ENCODE measurements around the gene BUD23. TPM values are rescaled to one million over a fixed set of nuclear protein-coding genes. Genes with fewer than 3 reads are reported as not detected.

Gene BUD23
- total and polyA plus RNA-seq, 2 donors (not counting 3 experiments of a cell fraction or from before 2014, with no cell fraction given): 62.1 to 64.6 TPM

DNA sequence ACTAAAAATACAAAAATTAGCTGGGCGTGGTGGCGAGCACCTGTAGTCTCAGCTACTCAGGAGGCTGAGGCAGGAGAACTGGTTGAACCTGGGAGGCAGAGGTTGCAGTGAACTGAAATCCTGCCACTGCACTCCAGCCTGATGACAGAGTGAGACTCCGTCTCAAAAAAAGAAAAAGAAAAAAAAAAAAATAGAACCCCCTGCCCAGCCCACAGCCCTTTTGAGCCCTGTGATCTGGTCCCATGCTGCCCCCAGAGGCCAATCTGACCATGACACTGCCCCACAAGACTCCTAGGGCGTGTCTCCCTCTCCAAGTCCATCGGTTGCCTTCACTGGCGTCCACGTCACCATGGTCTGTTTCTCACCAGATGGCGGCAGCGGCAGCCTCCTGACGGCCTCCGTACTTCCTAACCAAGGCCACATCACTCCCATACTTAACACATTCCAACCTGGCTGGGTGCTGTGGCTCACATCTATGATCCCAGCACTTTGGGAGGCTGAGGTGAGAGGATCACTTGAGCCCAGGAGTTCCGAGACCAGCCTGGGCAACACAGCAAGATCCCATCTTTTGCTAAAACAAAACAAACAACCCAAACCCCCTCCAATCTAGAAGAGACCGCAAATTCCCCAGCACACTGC is 18.1 kb downstream of the BUD23 start:
- intact Hi-C loops (cut with micrococcal nuclease): no loop called here
- POLR2A ChIA-PET: no interaction called here
- no peaks in the 10 kb centered on the region for H3K27me3 ChIP-seq (ENCODE audit: control insufficient read depth in 2 of 2, insufficient read depth in 2 of 2, low read length in 2 of 2)
- H3K4me2 ChIP-seq (ENCODE audit: insufficient read depth, low read length): no peak overlapping the region
- dilution Hi-C loops (cut with MboI; ENCODE audit: extremely low pct_ligation_motif_present, low sequenced_read_pairs): no loop called here
- FAIRE-seq (peak; percentile 58), DNase-seq (ENCODE audit: low read depth, low spot score) (peak; percentile 46)
- H3K4me1 ChIP-seq (ENCODE audit: control insufficient read depth, extremely low read depth, insufficient read depth, low read length): no peaks in the 10 kb centered on the region
- H3K4me3 ChIP-seq (replicated peaks in 1 of 3; ENCODE audit: insufficient read depth in 1 of 3, low read depth in 1 of 3, low read length in 3 of 3): no peak overlapping the region
- CTCF ChIA-PET: interaction anchor here (1.0 to 3.2 kb wide), 11 partner anchors 9 to 95 kb away, joined by 3 to 26 read pairs (median 9); partner anchors contain the start of gene STX1A
- no peak overlapping the region for H3K9ac ChIP-seq (replicated peaks; ENCODE audit: extremely low read depth, insufficient read depth, low read length)
- no peak overlapping the region for H2AFZ ChIP-seq (ENCODE audit: low read depth, low read length)
- H3K27ac ChIP-seq (ENCODE audit: insufficient read depth, low read depth, low read length): no peak overlapping the region
- no peaks in the 10 kb centered on the region for H3K9me1 ChIP-seq (replicated peaks; ENCODE audit: control insufficient read depth, extremely low read depth, insufficient read depth, low read length)
- H3K79me2 ChIP-seq (ENCODE audit: control insufficient read depth, insufficient read depth, low read length): no peaks in the 10 kb centered on the region
- no peaks in the 10 kb centered on the region for H3K9me3 ChIP-seq (replicated peaks; ENCODE audit: control insufficient read depth, insufficient read depth, low read length)
- BruUV-seq (replicated peaks): no TSS peak
- no peaks in the 10 kb centered on the region for H4K20me1 ChIP-seq (replicated peaks; ENCODE audit: control insufficient read depth, extremely low read depth, insufficient read depth, low read length)
- peaks cover 7 to 30% of the 10 kb centered on the region in 2 experiments for H3K36me3 ChIP-seq (ENCODE audit: control insufficient read depth in 2 of 2, extremely low read depth in 1 of 2, insufficient read depth in 2 of 2, low read length in 2 of 2)
- TF ChIP-seq GATA2 (IDR thresholded peaks at IDR 0.05; ENCODE audit: insufficient read depth, insufficient read length, low read depth, low read length): no peak
- TF ChIP-seq, protein P1, sequence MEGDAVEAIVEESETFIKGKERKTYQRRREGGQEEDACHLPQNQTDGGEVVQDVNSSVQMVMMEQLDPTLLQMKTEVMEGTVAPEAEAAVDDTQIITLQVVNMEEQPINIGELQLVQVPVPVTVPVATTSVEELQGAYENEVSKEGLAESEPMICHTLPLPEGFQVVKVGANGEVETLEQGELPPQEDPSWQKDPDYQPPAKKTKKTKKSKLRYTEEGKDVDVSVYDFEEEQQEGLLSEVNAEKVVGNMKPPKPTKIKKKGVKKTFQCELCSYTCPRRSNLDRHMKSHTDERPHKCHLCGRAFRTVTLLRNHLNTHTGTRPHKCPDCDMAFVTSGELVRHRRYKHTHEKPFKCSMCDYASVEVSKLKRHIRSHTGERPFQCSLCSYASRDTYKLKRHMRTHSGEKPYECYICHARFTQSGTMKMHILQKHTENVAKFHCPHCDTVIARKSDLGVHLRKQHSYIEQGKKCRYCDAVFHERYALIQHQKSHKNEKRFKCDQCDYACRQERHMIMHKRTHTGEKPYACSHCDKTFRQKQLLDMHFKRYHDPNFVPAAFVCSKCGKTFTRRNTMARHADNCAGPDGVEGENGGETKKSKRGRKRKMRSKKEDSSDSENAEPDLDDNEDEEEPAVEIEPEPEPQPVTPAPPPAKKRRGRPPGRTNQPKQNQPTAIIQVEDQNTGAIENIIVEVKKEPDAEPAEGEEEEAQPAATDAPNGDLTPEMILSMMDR (IDR thresholded peaks at IDR 0.05; ENCODE audit: extremely low read depth in 1 of 2, insufficient read depth in 1 of 2, low read depth in 1 of 2, low read length in 2 of 2): peak; percentile 54 to 68
- TF ChIP-seq POLR2A (IDR thresholded peaks at IDR 0.05; ENCODE audit: low read depth, low read length): no peak
- TF ChIP-seq, protein P2, sequence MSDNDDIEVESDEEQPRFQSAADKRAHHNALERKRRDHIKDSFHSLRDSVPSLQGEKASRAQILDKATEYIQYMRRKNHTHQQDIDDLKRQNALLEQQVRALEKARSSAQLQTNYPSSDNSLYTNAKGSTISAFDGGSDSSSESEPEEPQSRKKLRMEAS (IDR thresholded peaks at IDR 0.05; ENCODE audit: insufficient read depth, insufficient read length): no peak
- no peak for TF ChIP-seq EZH2 (IDR thresholded peaks at IDR 0.05; ENCODE audit: borderline replicate concordance, low read depth, low read length, severe bottlenecking)
- no peak for TF ChIP-seq MYC (IDR thresholded peaks at IDR 0.05; ENCODE audit: low read depth, low read length)
- peak; percentile 23 for TF ChIP-seq POLR2AphosphoS5 (IDR thresholded peaks at IDR 0.05; ENCODE audit: insufficient read depth, low read depth, low read length)
- no peak for TF ChIP-seq FOS (IDR thresholded peaks at IDR 0.05; ENCODE audit: borderline replicate concordance, insufficient read depth, low read length)
- TF ChIP-seq JUN (IDR thresholded peaks at IDR 0.05; ENCODE audit: borderline replicate concordance, insufficient read depth, insufficient read length, low read depth): no peak

Measured in endothelial cell of umbilical vein (primary cell).